GM19455 (cell line): ENCODE measurements around the gene ZNF768.
"Not testable (repeated sequence)": the region's sequence is repeated elsewhere in the genome, so short reads cannot be mapped to it uniquely, and the experiment has no call there.

Experiments
- ATAC-seq: cut with Tn5 transposase; IDR thresholded peaks from one replicate; pipeline ENCODE4 v1.9.1; 2021; ENCODE audit not compliant: unreplicated experiment

ZNF768 gene

GRCh38 chr16:30533748-30534367, 7.5 kb upstream of the ZNF768 start:
- no peak for ATAC-seq

DNA sequence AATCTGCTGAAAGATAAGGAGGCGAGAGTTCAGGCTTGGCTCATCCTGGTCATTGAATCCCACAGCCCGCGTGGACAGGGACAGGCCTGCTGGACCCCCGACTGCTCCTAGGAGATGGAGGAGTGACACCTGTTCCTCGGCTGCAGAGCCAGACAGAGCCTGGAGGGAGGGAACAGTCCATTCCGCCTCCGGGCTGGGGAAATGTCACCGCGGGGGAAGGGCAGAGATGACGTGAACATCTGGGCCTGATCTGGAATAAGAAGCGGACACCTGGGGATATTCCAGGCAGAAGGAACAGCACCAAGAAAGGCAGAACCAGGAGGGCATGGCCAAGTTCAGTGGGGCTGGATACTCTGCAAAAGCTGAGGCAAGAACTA, 6.8 kb upstream of the ZNF768 start:
- ATAC-seq: no peak

GRCh38 chr16:30532285-30533145, 6.1 kb upstream of the ZNF768 start:
- ATAC-seq: no peak

- no peak for ATAC-seq
Measured at GRCh38 chr16:30530163-30531037, 4.0 kb upstream of the ZNF768 start.

GRCh38 chr16:30528799-30529457, 2.6 kb upstream of the ZNF768 start:
- no peak for ATAC-seq

DNA sequence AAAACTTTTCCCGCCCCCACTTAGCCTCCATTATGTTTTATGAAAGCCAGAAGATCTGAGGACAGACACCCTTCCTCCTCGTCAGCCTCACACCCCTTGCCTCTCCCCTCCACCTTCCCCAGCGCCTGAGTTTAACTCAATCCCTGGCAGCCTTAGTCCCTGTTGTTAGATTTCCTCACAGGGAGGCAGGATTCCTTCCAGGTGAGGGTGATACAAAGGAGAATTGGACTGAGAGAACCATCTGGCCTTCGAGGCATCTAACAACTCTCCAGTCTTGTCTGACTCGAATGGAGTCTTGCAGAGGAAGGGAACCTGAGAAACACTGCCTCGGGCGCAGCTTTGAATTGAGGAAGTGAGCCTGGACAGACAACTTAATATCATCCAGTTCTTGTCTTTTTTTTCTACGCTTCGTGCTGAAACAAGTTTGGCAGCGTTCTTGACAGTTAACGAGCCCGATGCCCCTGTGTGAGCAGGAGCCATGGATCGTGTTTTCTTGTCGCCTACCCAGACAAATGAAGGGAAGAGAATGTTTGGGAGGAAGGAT, 1.3 kb upstream of the ZNF768 start:
- ATAC-seq: no peak

DNA sequence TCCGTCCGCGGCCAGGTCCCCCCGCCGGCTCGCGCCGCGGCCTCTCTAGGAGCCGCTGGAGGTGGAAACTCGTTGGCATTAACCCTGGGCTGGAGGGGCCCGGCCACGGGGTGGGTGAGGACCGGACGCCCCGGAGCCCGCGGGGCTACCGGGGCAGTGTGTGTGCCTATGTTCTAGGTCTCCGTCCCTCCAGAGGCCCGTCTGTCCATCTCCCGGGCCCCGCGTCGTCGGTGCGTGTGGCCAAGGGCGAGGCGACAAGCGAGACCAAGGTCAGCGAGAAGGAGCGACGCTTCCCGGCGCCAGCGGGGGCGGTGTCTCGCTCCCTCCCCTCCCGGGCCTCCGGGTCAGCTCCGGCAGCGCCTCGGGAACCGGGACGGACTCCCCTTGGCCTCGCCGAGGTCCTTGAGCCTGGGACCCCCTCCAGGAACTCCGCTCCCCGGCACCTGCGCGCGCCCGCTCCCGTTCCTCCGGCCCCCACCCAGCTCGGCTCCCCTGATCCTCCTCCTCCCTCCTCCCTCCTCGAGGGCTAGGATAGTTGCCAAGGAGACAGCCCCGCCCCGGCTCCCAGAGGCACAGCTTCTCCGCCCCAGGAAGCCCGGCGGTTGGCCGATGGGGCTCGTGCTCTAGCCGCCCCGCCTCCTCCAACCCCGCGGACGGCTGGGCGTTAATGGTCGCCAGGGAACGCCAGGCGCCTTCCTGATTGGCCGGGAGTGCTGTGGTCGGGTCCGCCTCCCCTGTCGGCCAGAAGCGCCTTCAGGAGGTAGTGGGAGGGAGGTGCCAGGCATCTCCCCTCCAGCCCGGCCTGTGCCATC, 663 bp upstream of the ZNF768 start:
- peak; percentile 76 for ATAC-seq

DNA sequence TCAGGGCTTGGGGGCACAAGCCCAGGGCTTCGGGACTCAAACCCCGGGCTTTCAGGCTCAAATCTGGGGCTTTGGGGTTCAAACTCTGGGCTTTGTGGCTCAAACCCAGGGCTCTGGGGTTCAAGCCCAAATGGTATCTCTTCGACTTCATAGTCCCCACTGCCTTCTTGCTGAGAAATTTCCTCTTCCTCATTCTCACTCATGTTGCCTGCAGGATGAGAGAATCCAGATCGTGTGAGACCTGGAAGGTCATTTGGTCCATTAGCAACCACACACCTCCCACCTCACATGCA, 576 bp downstream of the ZNF768 start:
- ATAC-seq: no peak

DNA sequence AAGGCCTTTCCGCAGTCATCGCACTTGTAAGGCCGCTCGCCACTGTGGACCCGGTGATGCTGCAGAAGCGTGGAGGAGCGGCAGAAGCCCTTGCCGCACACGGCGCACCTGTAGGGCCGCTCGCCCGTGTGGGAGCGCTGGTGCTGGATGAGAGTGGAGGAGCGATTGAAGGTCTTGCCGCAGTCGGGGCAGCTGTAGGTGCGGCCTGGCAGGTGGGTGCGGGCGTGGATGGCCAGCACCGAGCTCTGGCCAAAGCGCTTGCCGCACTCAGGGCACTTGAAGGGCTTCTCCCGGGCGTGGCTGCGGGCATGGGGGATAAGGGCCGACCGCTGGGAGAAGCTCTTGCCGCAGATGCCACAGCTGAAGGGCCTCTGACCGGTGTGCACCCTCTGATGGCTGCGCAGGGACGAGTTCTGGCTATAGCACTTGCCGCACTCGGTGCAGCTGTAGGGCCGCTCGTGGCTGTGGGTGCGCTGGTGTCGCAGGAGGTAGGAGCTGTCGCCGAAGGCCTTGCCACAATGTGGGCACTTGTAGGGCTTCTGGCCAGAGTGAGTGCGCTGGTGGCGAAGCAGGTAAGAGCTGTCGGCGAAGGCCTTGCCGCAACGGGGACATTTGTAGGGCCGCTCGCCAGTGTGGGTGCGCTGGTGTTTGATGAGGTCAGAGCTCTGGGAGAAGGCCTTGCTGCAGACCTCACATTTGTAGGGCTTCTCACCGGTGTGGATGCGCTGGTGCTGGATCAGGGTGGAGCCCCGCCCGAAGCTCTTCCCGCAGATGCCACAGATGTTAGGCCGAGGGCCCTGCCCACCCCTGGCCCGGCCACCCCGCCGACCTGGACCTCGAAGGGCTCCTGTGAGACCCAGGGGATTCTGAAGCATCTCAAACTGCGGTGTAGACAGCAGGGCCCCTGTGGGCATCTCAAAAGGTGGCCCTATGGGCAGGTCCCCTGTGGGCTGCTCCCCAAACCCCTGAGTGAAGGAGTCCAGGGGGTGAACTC, 1.5 kb downstream of the ZNF768 start:
- ATAC-seq: no peak

GRCh38 chr16:30523768-30524574, 2.4 kb downstream of the ZNF768 start:
- no peak for ATAC-seq

GRCh38 chr16:30522702-30523463, 3.5 kb downstream of the ZNF768 start:
- ATAC-seq: not testable (repeated sequence)

- ATAC-seq: no peak
Measured at GRCh38 chr16:30521873-30522641, 4.3 kb downstream of the ZNF768 start.

GRCh38 chr16:30521476-30521872, 4.9 kb downstream of the ZNF768 start:
- ATAC-seq: no peak

- no peak for ATAC-seq
Measured at GRCh38 chr16:30519120-30520049, 7.0 kb downstream of the ZNF768 start.

DNA sequence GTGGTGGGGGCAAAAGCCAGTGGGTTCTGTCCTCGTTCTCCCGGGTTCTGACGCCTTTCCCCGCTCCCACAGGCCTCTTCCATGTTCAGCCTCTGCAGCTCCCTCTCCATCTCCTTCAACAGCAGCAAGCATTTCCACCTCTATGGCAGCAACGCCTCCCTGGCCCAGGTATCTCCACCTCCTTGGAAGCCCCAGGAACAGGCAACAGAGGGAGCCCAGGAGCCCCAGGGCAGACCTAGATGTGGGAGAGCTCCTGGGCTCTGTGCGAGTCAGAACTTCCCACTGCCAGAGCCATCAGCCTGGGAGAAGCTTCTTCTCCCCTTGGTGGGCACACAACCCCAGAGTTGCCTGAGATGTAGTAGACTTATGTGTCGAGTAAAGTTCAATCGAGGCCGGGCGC, 7.8 kb downstream of the ZNF768 start:
- ATAC-seq: no peak

GRCh38 chr16:30515275-30515674, 11.1 kb downstream of the ZNF768 start:
- no peak for ATAC-seq
